Mesenchymal stem cell (in vitro differentiated cells and primary cell): ENCODE data around the gene MVB12B.

Experiments
- DNase-seq: peaks from one replicate; pipeline ENCODE4 v3.0.0-alpha.2; 2013
- H2AFZ ChIP-seq: one replicate; pipeline ENCODE4 v1.6.1; 2013; ENCODE audit warnings: low read depth, mild to moderate bottlenecking, control low read depth, inconsistent platforms, low read length, moderate library complexity
- H2AK5ac ChIP-seq: 2 replicates; pipeline ENCODE4 v1.6.1; 2013; ENCODE audit warnings: low read length, moderate library complexity, mild to moderate bottlenecking, inconsistent platforms; ENCODE audit not compliant: severe bottlenecking
- H2BK120ac ChIP-seq: one replicate; pipeline ENCODE4 v1.6.1; 2013; ENCODE audit warnings: low read depth, mild to moderate bottlenecking, inconsistent platforms, low read length, moderate library complexity
- H2BK12ac ChIP-seq, 2 experiments: one replicate each; pipeline ENCODE4 v1.6.1; 2013; ENCODE audit warnings: inconsistent platforms in 2 of 2, low read length in 2 of 2, mild to moderate bottlenecking in 2 of 2, moderate library complexity in 2 of 2, control low read depth in 1 of 2
- H2BK15ac ChIP-seq: one replicate; pipeline ENCODE4 v1.6.1; 2013; ENCODE audit warnings: mild to moderate bottlenecking, low read depth, inconsistent platforms; ENCODE audit not compliant: poor library complexity, severe bottlenecking
- H2BK5ac ChIP-seq: 2 replicates; pipeline ENCODE4 v1.6.1; 2013; ENCODE audit warnings: low read depth, mild to moderate bottlenecking, low read length, control low read depth, inconsistent platforms; ENCODE audit not compliant: poor library complexity, severe bottlenecking
- H3K14ac ChIP-seq, 2 experiments: one replicate each; pipeline ENCODE4 v1.6.1; 2013; ENCODE audit warnings: inconsistent platforms in 2 of 2, low read length in 2 of 2, control low read depth in 1 of 2, mild to moderate bottlenecking in 1 of 2, moderate library complexity in 1 of 2
- H3K18ac ChIP-seq, 2 experiments: one replicate each; pipeline ENCODE4 v1.6.1; 2013; ENCODE audit warnings: inconsistent platforms in 2 of 2, low read length in 2 of 2, control low read depth in 1 of 2, low read depth in 1 of 2, mild to moderate bottlenecking in 1 of 2
- H3K23ac ChIP-seq, 2 experiments: one replicate each; pipeline ENCODE4 v1.6.1; 2013; ENCODE audit warnings: inconsistent platforms in 2 of 2, low read length in 2 of 2, mild to moderate bottlenecking in 2 of 2, moderate library complexity in 2 of 2, control low read depth in 1 of 2
- H3K27ac ChIP-seq: 2 replicates; pipeline ENCODE4 v1.5.1; 2013; ENCODE audit warnings: mild to moderate bottlenecking, moderate library complexity, low read length, control low read depth, inconsistent platforms; ENCODE audit not compliant: poor library complexity, severe bottlenecking
- H3K27me3 ChIP-seq, 2 experiments: 2 replicates each; pipeline versions ENCODE4 v1.6.1 to v1.7.0; 2013; ENCODE audit warnings: low read length in 2 of 2, mild to moderate bottlenecking in 2 of 2, moderate library complexity in 2 of 2, control low read depth in 1 of 2, inconsistent platforms in 1 of 2; ENCODE audit not compliant: control insufficient read depth in 1 of 2, insufficient read depth in 1 of 2
- H3K36me3 ChIP-seq, 2 experiments: 2 replicates each; pipeline versions ENCODE4 v1.6.1 to v1.7.0; 2013; ENCODE audit warnings: low read length in 2 of 2, control low read depth in 1 of 2, inconsistent platforms in 1 of 2, low read depth in 1 of 2, mild to moderate bottlenecking in 1 of 2; ENCODE audit not compliant: insufficient read depth in 2 of 2, control insufficient read depth in 1 of 2
- H3K4ac ChIP-seq, 2 experiments: one replicate each; pipeline ENCODE4 v1.6.1; 2013; ENCODE audit warnings: inconsistent platforms in 2 of 2, low read length in 2 of 2, mild to moderate bottlenecking in 2 of 2, moderate library complexity in 2 of 2, control low read depth in 1 of 2, low read depth in 1 of 2
- H3K4me1 ChIP-seq: 2 replicates; pipeline ENCODE4 v1.6.1; 2013; ENCODE audit warnings: low read depth, low read length, control low read depth; ENCODE audit not compliant: control insufficient read depth, insufficient read depth
- H3K4me2 ChIP-seq: 2 replicates; pipeline ENCODE4 v1.6.1; 2013; ENCODE audit warnings: low read length, mild to moderate bottlenecking, inconsistent platforms; ENCODE audit not compliant: poor library complexity, severe bottlenecking
- H3K4me3 ChIP-seq, 2 experiments: 2 replicates each; pipeline versions ENCODE4 v1.5.1 to v1.7.0; 2013; ENCODE audit warnings: low read length in 2 of 2, mild to moderate bottlenecking in 2 of 2, control low read depth in 1 of 2, low read depth in 1 of 2; ENCODE audit not compliant: insufficient read depth in 1 of 2
- H3K79me1 ChIP-seq: replicated peaks from 2 replicates; pipeline ENCODE4 v1.6.1; 2013; ENCODE audit warnings: mild to moderate bottlenecking, control low read depth, low read length, inconsistent platforms; ENCODE audit not compliant: poor library complexity, severe bottlenecking
- H3K9ac ChIP-seq: 2 replicates; pipeline ENCODE4 v1.7.0; 2013; ENCODE audit warnings: mild to moderate bottlenecking, low read length, moderate library complexity
- H3K9me3 ChIP-seq: 2 replicates; pipeline ENCODE4 v1.7.0; 2013; ENCODE audit warnings: mild to moderate bottlenecking, low read length; ENCODE audit not compliant: control insufficient read depth
- H4K8ac ChIP-seq: one replicate; pipeline ENCODE4 v1.6.1; 2013; ENCODE audit warnings: inconsistent platforms, mild to moderate bottlenecking, low read length, moderate library complexity
- H4K91ac ChIP-seq: one replicate; pipeline ENCODE4 v1.6.1; 2013; ENCODE audit warnings: mild to moderate bottlenecking, low read length, inconsistent platforms
- WGBS: methylation state at CpG from one replicate; pipeline ENCODE4 v1.1.7; 2013; ENCODE audit warnings: mixed read lengths; 5-methylcytosine and 5-hydroxymethylcytosine counted together

The MVB12B gene

GRCh38 chr9:126337729-126338372 is 11.2 kb downstream of the MVB12B start:
- Histone ChIP-seq H2AK5ac (no peak overlapping the region), H3K14ac (no peak overlapping the region), H2BK5ac (no peak overlapping the region), H3K9ac (no peak overlapping the region), H3K27me3 (no peaks in the 10 kb centered on the region), H4K8ac (no peak overlapping the region), H3K9me3 (no peaks in the 10 kb centered on the region), H2BK15ac (no peak overlapping the region), H3K18ac (no peak overlapping the region), H3K4me2 (no peak overlapping the region), H3K27ac (no peak overlapping the region), H2BK12ac (no peak overlapping the region), H2AFZ (no peak overlapping the region), H2BK120ac (no peak overlapping the region), H4K91ac (no peak overlapping the region), H3K4ac (no peak overlapping the region), H3K79me1 (peaks cover 40% of the 10 kb centered on the region), H3K4me3 (no peak overlapping the region), H3K36me3 (peaks cover 8 to 17% of the 10 kb centered on the region in 2 experiments), H3K23ac (no peak overlapping the region), H3K4me1 (peaks cover 11% of the 10 kb centered on the region)
- 95% methylated on average over 32 of the region's 32 CpGs for WGBS
- no peak for DNase-seq

GRCh38 chr9:126338945-126339344 is 12.3 kb downstream of the MVB12B start:
- H3K14ac ChIP-seq = no peak overlapping the region
- WGBS = 42% methylated on average over 3 of the region's 3 CpGs
- H2BK15ac ChIP-seq = no peak overlapping the region
- no peak for DNase-seq
- no peaks in the 10 kb centered on the region for H3K9me3 ChIP-seq
- peaks cover 8 to 17% of the 10 kb centered on the region in 2 experiments for H3K36me3 ChIP-seq
- no peak overlapping the region for H2AFZ ChIP-seq
- H3K79me1 ChIP-seq = peaks cover 37% of the 10 kb centered on the region
- H3K23ac ChIP-seq = no peak overlapping the region
- no peak overlapping the region for H2BK120ac ChIP-seq
- no peak overlapping the region for H3K9ac ChIP-seq
- H2BK5ac ChIP-seq = no peak overlapping the region
- no peak overlapping the region for H3K18ac ChIP-seq
- H3K4me3 ChIP-seq = no peak overlapping the region
- no peaks in the 10 kb centered on the region for H3K27me3 ChIP-seq
- peaks cover 10% of the 10 kb centered on the region for H3K4me1 ChIP-seq
- H3K4ac ChIP-seq = no peak overlapping the region
- no peak overlapping the region for H3K4me2 ChIP-seq
- H4K91ac ChIP-seq = no peak overlapping the region
- no peak overlapping the region for H2AK5ac ChIP-seq
- no peak overlapping the region for H4K8ac ChIP-seq
- H2BK12ac ChIP-seq = no peak overlapping the region
- H3K27ac ChIP-seq = no peak overlapping the region

GRCh38 chr9:126341426-126341825 is 14.8 kb downstream of the MVB12B start:
- Histone ChIP-seq H2BK120ac (no peak overlapping the region), H3K14ac (no peak overlapping the region), H4K91ac (no peak overlapping the region), H3K79me1 (peaks cover 24% of the 10 kb centered on the region), H3K18ac (no peak overlapping the region), H2BK12ac (no peak overlapping the region), H3K27ac (no peak overlapping the region), H2AFZ (no peak overlapping the region), H3K23ac (no peak overlapping the region), H3K9me3 (no peaks in the 10 kb centered on the region), H3K4me3 (no peak overlapping the region), H2BK15ac (no peak overlapping the region), H3K36me3 (peaks cover 11 to 27% of the 10 kb centered on the region in 2 experiments), H3K4me2 (no peak overlapping the region), H3K4me1 (no peaks in the 10 kb centered on the region), H3K27me3 (no peaks in the 10 kb centered on the region), H3K9ac (no peak overlapping the region), H2BK5ac (no peak overlapping the region), H2AK5ac (no peak overlapping the region), H4K8ac (no peak overlapping the region), H3K4ac (no peak overlapping the region)
- DNase-seq = no peak
- WGBS = 75% methylated on average over 4 of the region's 4 CpGs

GRCh38 chr9:126341902-126342301 is 15.3 kb downstream of the MVB12B start:
- H3K4me1 ChIP-seq = no peaks in the 10 kb centered on the region
- H3K4me2 ChIP-seq = no peak overlapping the region
- H3K9ac ChIP-seq = no peak overlapping the region
- H3K9me3 ChIP-seq = no peaks in the 10 kb centered on the region
- no peak overlapping the region for H3K4ac ChIP-seq
- no peak overlapping the region for H3K23ac ChIP-seq
- no peak overlapping the region for H3K4me3 ChIP-seq
- no peak overlapping the region for H4K8ac ChIP-seq
- WGBS = 97% methylated on average over 4 of the region's 4 CpGs
- no peak overlapping the region for H2BK120ac ChIP-seq
- peaks cover 23% of the 10 kb centered on the region for H3K79me1 ChIP-seq
- no peak overlapping the region for H2BK12ac ChIP-seq
- H3K36me3 ChIP-seq = peaks cover 11 to 27% of the 10 kb centered on the region in 2 experiments
- no peak overlapping the region for H2AFZ ChIP-seq
- H2AK5ac ChIP-seq = no peak overlapping the region
- DNase-seq = no peak
- H3K18ac ChIP-seq = no peak overlapping the region
- H2BK5ac ChIP-seq = no peak overlapping the region
- no peak overlapping the region for H4K91ac ChIP-seq
- H2BK15ac ChIP-seq = no peak overlapping the region
- no peaks in the 10 kb centered on the region for H3K27me3 ChIP-seq
- H3K27ac ChIP-seq = no peak overlapping the region
- H3K14ac ChIP-seq = no peak overlapping the region
